ENCODE data around the gene FAM117B.
A peak's percentile ranks its signal among the peaks of the same experiment; 100 is the strongest.

Gene FAM117B

DNA sequence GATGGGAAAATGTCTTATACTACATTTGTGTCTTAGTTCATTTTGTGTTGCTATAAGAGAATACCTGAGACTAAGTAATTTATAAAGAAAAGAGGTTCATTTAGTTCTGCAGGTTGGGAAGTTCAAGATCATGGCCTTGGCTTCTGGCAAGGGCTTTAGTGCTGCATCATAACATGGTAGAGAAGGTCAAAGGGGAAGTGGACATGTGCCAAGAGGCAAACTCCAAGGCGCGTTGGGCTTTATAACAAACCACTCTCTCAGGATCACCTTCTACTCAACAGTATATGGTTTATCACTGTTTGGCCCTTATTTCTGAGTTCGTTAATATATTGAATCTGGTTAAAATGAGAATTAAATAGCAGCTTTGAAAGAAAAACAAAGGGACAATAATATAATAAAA lies 178.6 kb downstream of the FAM117B start:
- H3K4me3 ChIP-seq (ENCODE audit: low read depth, low read length) = no peak overlapping the region
- DNase-seq = no peak
- TF ChIP-seq, protein P1, sequence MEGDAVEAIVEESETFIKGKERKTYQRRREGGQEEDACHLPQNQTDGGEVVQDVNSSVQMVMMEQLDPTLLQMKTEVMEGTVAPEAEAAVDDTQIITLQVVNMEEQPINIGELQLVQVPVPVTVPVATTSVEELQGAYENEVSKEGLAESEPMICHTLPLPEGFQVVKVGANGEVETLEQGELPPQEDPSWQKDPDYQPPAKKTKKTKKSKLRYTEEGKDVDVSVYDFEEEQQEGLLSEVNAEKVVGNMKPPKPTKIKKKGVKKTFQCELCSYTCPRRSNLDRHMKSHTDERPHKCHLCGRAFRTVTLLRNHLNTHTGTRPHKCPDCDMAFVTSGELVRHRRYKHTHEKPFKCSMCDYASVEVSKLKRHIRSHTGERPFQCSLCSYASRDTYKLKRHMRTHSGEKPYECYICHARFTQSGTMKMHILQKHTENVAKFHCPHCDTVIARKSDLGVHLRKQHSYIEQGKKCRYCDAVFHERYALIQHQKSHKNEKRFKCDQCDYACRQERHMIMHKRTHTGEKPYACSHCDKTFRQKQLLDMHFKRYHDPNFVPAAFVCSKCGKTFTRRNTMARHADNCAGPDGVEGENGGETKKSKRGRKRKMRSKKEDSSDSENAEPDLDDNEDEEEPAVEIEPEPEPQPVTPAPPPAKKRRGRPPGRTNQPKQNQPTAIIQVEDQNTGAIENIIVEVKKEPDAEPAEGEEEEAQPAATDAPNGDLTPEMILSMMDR (IDR thresholded peaks at IDR 0.05; ENCODE audit: low read depth, low read length, missing control alignments) = no peak
- H3K27ac ChIP-seq = no peak overlapping the region
- H3K27me3 ChIP-seq (replicated peaks) = no peaks in the 10 kb centered on the region
- H3K36me3 ChIP-seq (replicated peaks) = no peaks in the 10 kb centered on the region
- in situ Hi-C loops (cut with HindIII; ENCODE audit: low pct_ligation_motif_present, low sequenced_read_pairs) = no loop called here

DNA sequence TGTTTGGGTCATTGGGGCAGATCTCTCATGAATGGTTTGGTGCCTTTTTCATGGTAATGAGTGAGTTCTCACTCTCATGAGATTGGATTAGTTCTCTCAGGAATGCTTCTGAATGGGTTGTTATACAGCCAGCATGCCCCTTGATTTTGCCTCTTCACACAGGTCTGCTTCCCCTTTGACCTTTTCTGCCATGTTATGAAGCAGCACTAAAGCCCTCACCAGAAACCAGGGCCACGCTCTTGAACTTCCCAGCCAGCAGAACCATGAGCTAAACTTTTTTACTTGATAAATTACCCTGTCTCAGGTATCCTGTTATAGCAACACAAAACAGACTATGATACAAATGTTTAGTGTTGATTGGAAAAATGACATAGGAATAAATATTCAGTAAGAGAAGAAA lies 179.5 kb downstream of the FAM117B start:
- TF ChIP-seq, protein P1 (IDR thresholded peaks at IDR 0.05; ENCODE audit: low read depth, low read length, missing control alignments) = no peak
- in situ Hi-C loops (cut with HindIII; ENCODE audit: low pct_ligation_motif_present, low sequenced_read_pairs) = no loop called here
- Histone ChIP-seq H3K27me3 (replicated peaks) (no peaks in the 10 kb centered on the region), H3K36me3 (replicated peaks) (no peaks in the 10 kb centered on the region), H3K4me3 (ENCODE audit: low read depth, low read length) (no peak overlapping the region), H3K27ac (no peak overlapping the region)
- DNase-seq = no peak

DNA sequence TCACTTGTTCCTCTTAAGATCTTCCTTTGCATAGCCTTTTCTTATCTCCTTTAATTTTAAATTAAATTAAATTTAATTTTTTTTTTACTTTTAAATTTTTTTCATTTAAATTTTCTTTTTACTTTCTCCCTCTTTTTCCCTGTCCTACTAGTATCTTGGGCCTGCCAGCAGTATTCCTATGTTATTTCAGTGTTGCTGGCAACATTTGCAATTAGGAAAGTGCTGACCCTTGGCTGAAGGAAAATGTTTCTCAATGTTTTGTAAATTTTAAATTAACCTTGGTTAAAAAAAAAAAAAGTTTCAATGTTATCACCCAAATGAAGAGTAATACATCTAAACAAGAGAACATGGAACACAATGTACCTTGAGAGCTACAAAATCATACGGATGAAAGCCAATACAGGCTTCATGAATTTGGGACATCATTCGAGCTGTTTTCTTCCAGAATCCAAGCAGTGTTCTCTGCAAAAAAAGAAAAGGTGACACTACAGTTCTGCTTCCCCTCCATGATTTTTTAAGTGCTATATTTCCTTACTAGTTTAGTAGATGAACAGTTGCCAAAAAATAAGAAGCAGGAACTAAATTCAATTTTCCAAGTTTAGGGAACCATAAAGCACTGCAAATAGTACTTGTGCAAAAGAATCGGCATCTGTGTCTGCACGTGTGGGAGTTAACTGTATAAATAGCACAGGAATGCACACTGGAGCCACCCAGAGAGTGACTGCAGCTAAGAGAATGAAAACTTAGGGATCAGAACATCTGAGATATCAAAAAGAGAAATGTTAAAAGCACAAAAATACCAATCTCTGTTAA lies 181.0 kb downstream of the FAM117B start:
- H3K4me3 ChIP-seq (ENCODE audit: low read depth, low read length) = no peak overlapping the region
- H3K27ac ChIP-seq = no peak overlapping the region
- TF ChIP-seq, protein P1 (IDR thresholded peaks at IDR 0.05; ENCODE audit: low read depth, low read length, missing control alignments) = no peak
- in situ Hi-C loops (cut with HindIII; ENCODE audit: low pct_ligation_motif_present, low sequenced_read_pairs) = no loop called here
- H3K27me3 ChIP-seq (replicated peaks) = no peaks in the 10 kb centered on the region
- H3K36me3 ChIP-seq (replicated peaks) = no peaks in the 10 kb centered on the region
- peak; percentile 8 for DNase-seq

DNA sequence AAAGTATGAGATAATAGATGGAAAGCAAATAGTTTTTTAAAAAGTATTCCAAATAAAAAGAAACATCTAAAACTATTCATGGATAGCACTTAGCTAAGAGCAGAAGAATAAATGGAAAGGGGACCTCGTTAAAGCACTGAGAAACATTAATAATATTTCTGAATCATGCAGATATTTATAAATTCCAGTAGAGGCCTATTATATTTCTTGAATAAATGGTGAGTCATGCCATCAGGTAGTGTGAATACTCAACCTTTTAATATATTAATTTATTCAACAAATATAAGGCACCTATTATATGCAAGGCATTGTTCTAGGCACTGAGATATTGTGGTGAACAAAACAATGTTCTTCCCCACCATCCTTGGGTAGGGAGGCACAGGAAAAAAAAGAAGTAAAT lies 183.0 kb downstream of the FAM117B start:
- Histone ChIP-seq H3K27me3 (replicated peaks) (no peaks in the 10 kb centered on the region), H3K27ac (no peak overlapping the region), H3K36me3 (replicated peaks) (no peaks in the 10 kb centered on the region), H3K4me3 (ENCODE audit: low read depth, low read length) (no peak overlapping the region)
- in situ Hi-C loops (cut with HindIII; ENCODE audit: low pct_ligation_motif_present, low sequenced_read_pairs) = no loop called here
- TF ChIP-seq, protein P1 (IDR thresholded peaks at IDR 0.05; ENCODE audit: low read depth, low read length, missing control alignments) = no peak
- no peak for DNase-seq

DNA sequence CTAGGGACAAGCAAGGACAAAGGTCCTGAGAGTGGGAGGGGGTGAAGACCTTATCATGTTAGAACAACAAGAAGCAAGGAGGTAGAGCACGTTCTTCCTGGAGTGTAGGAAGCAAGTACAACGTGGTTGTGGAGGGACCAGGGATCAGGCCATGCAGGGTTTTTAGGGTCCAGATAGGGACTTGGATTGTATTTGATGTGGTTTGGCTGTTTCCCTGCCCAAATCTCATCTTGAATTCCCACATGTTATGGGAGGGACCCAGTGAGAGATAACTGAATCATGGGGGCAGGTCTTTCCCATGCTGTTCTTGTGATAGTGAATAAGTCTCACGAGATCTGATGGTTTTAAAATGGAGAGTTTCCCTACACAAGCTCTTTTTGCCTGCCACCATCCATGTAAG lies 183.6 kb downstream of the FAM117B start:
- TF ChIP-seq, protein P1 (IDR thresholded peaks at IDR 0.05; ENCODE audit: low read depth, low read length, missing control alignments) = no peak
- no peaks in the 10 kb centered on the region for H3K27me3 ChIP-seq (replicated peaks)
- in situ Hi-C loops (cut with HindIII; ENCODE audit: low pct_ligation_motif_present, low sequenced_read_pairs) = no loop called here
- DNase-seq = no peak
- no peaks in the 10 kb centered on the region for H3K36me3 ChIP-seq (replicated peaks)
- H3K4me3 ChIP-seq (ENCODE audit: low read depth, low read length) = no peak overlapping the region
- no peak overlapping the region for H3K27ac ChIP-seq
